Stimulated activated CD4-positive, alpha-beta T cell treated with anti-CD3 and anti-CD28 coated beads, Interleukin-4, amount 100 ng/mL, for 48 hours (primary cell): ENCODE data around the gene STAM2.
"Not testable (repeated sequence)": the region's sequence is repeated elsewhere in the genome, so short reads cannot be mapped to it uniquely, and the experiment has no call there.

Experiments used
- DNase-seq, 2 donors: peaks; one replicate each; pipeline ENCODE4 v3.0.0-alpha.2; 2020; ENCODE audit warnings: low read depth in 2 of 2

STAM2 gene

GRCh38 chr2:152172201-152172785, 3.3 kb downstream of the STAM2 start:
- not testable (repeated sequence) for DNase-seq

GRCh38 chr2:152171718-152172117, 3.8 kb downstream of the STAM2 start:
- DNase-seq, result no peak

- not testable (repeated sequence) for DNase-seq
Measured at GRCh38 chr2:152169158-152169557, 6.4 kb downstream of the STAM2 start.

- not testable (repeated sequence) for DNase-seq
Measured at GRCh38 chr2:152167470-152167869, 8.1 kb downstream of the STAM2 start.

- no peak for DNase-seq
Measured at GRCh38 chr2:152167065-152167464, 8.5 kb downstream of the STAM2 start.

- DNase-seq, result no peak
Measured at GRCh38 chr2:152166633-152167032, 8.9 kb downstream of the STAM2 start.

- no peak for DNase-seq
Measured at GRCh38 chr2:152165780-152166179, 9.8 kb downstream of the STAM2 start.

GRCh38 chr2:152165306-152165705, 10.3 kb downstream of the STAM2 start:
- DNase-seq, result no peak

GRCh38 chr2:152163669-152164068, 11.9 kb downstream of the STAM2 start:
- not testable (repeated sequence) for DNase-seq

- DNase-seq, result no peak
Measured at GRCh38 chr2:152162141-152162540, 13.4 kb downstream of the STAM2 start.

- DNase-seq, result no peak
Measured at GRCh38 chr2:152161598-152161997, 14.0 kb downstream of the STAM2 start.

GRCh38 chr2:152160378-152160777, 15.2 kb downstream of the STAM2 start:
- not testable (repeated sequence) for DNase-seq

- no peak for DNase-seq
Measured at GRCh38 chr2:152157253-152157652, 18.3 kb downstream of the STAM2 start.

- no peak for DNase-seq
Measured at GRCh38 chr2:152155209-152155608, 20.4 kb downstream of the STAM2 start.

GRCh38 chr2:152154462-152154861, 21.1 kb downstream of the STAM2 start:
- no peak for DNase-seq

GRCh38 chr2:152134488-152135280, 40.9 kb downstream of the STAM2 start:
- DNase-seq, result peak; percentile 2 to 8

- DNase-seq, result no peak
Measured at GRCh38 chr2:152132306-152132705, 43.3 kb downstream of the STAM2 start.

- DNase-seq, result no peak
Measured at GRCh38 chr2:152127628-152128027, 47.9 kb downstream of the STAM2 start.

- DNase-seq, result no peak
Measured at GRCh38 chr2:152126664-152127063, 48.9 kb downstream of the STAM2 start.

GRCh38 chr2:152122161-152122560, 53.4 kb downstream of the STAM2 start:
- DNase-seq, result no peak

GRCh38 chr2:152120430-152120829, 55.1 kb downstream of the STAM2 start:
- no peak for DNase-seq

GRCh38 chr2:152115952-152116351, 59.6 kb downstream of the STAM2 start:
- no peak for DNase-seq

GRCh38 chr2:152114366-152114765, 61.2 kb downstream of the STAM2 start:
- no peak for DNase-seq
